ENCODE measurements around the gene USP5.
A peak's percentile ranks its signal among the peaks of the same experiment; 100 is the strongest.

USP5 gene

DNA sequence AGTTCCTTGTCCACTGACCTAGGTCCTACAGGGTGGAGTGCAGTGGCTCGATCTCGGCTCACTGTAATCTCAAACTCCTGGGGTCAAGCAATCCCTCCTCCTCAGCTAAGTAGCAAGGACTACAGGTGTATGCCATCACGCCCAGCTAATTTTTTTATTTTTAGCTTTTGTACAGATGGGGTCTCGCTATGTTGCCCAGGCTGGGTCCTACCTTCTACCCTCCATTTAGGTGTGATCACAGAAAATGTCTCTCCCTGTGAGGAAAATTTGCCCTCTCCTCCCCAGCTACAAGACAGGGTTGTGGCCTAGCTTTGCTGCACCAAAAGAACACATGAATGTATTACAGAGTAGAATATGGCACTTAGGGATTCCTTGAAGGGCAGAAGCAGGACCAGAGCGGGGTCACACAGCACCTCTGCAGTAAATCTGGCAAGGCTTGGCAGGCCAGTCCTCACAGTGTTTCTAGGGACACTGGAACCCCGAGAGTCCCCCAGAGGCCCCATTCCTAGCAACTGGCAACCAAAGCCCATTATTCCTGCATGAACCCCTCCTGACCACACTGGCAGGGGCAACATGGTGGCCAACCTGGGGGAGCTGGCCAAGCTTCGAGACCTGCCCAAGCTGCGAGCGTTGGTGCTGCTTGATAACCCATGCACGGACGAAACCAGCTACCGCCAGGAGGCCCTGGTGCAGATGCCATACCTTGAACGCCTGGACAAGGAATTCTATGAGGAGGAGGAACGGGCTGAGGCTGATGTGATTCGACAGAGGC lies 60.4 kb downstream of the USP5 start:
- DNase-seq (ENCODE audit: low read depth in 3 of 3): no peak

DNA sequence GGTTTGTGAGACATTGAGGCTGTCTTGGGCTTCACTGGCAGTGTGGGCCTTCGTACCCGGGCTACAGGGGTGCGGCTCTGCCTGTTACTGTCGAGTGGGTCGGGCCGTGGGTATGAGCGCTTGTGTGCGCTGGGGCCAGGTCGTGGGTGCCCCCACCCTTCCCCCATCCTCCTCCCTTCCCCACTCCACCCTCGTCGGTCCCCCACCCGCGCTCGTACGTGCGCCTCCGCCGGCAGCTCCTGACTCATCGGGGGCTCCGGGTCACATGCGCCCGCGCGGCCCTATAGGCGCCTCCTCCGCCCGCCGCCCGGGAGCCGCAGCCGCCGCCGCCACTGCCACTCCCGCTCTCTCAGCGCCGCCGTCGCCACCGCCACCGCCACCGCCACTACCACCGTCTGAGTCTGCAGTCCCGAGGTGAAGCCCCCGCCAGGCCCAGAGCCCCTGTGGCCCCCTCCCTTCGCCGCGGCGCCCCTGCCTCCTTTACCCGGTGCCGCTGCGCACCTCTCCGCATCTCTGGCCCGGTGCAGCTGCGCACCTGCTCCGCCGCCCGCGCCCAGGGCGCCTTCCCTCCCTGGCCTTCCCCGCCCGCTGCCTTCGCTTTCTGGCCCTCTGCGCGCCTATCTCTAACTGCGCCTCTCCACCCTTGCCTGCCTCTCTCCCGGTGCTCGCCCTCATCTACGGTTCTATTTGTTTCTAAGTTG lies 62.4 kb downstream of the USP5 start, which contains the start of gene ENO2:
TSS of gene ENO2 (plus strand) at position 335 of the 701 bp plus-strand sequence. CDS start 1,253 bp downstream, outside the sequence.
- DNase-seq (ENCODE audit: low read depth in 3 of 3): peak; percentile 61 to 79 (median 65)

DNA sequence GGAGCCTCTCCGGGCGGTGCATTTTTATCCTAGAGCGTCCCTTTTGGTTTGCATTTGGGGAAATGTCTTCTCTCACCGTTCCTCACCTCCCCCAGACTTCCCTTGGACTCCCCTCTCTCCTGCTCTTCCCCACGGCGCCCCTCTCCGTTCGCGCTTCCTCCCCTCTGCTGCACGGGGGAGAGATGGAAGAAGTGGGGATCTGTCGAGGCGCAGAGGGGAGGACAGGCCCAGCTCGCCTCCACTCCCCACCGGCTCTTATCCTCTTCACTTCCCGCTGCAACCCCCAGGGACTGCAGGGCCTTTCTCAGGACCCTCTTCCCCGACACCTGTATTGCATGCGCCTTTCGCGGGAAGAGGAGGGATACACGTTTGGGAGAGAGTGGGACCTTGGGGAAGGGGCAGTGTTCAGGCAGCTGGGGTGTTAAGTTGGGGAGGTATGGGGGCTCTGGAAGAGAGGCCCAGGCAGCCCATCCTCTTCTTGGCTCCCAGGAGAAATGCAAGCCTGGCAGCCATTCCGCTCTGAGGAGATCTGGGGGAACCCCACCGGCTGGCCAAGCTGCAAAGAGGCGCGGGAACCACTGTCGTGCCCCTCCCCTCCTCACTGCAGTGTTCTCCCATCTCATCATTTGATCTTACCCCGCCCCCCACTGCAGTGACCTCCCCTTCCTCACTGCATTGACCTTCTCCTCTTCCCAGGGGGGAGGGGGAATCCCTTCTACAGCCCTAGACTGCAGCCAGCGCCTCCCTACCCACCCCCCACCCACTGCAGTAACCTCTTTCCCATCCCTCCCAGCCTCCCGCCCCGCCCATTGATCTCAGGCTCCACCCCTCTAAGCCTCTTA lies 63.2 kb downstream of the USP5 start:
- DNase-seq (ENCODE audit: low read depth in 3 of 3): peak in 1 of 3 donors; percentile 43

DNA sequence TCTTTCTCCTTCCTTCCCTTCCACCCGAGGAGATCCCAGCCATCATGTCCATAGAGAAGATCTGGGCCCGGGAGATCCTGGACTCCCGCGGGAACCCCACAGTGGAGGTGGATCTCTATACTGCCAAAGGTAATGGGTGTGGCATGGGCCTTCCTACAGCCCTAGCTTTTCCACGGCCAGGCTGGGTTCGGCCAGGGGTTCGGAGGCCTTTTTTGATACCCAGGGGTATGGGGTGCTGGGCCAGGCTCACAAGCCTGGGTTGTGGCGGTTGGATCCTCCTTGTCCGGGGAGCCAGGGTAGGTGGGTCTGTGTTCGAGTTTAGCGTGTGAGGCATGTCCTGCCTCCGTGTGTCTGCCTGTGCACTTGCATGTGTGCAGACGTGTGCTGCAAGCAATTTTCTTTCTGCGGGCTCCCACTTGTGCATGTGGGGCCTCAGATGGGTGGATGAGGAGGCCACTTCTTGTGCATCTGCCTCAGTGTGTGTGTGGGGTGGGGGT lies 63.9 kb downstream of the USP5 start:
- no peak for DNase-seq (ENCODE audit: low read depth in 3 of 3)

Measured in stimulated activated CD4-positive, alpha-beta T cell treated with anti-CD3 and anti-CD28 coated beads, TNF-alpha, amount 100 ng/mL, for 48 hours (primary cell).